ENCODE measurements around the gene RTN4RL1. TPM values are rescaled to one million over a fixed set of nuclear protein-coding genes. Genes with fewer than 3 reads are reported as not detected.

RTN4RL1 gene
- total and polyA plus RNA-seq, 9 of the 15 experiments (the other 6 are each of a cell fraction or from before 2014, with no cell fraction given): 0.04 to 0.06 (median 0.04) TPM; not detected in 5

DNA sequence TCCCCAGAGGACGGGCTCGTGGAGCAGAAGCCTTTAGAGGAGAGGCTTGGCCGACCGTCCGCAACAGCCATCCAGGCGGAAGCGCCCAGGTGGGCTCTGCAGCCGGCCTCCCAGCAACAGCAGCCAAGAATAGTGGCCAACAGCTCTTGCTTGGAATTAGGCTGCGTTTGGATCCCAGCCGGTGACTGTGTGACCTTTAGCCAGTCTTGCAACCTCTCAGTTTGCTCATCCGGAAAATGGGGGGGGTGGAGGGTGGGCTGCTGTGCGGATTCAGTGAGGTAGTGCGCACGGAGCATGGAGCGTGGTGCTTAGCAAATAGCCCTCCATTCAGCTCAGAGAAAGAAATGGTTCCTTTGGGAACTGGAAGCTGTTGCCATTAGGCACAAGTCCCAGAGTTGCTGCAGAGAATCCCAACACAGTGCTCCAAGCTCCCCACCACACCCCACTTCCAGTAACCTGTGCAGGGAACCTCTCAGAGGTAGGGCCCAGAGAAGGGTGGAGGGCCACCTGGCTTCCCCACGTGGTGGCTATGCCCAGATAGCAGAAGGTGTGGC, 46.7 kb downstream of the RTN4RL1 start (continued):
- TF ChIP-seq, protein P1, sequence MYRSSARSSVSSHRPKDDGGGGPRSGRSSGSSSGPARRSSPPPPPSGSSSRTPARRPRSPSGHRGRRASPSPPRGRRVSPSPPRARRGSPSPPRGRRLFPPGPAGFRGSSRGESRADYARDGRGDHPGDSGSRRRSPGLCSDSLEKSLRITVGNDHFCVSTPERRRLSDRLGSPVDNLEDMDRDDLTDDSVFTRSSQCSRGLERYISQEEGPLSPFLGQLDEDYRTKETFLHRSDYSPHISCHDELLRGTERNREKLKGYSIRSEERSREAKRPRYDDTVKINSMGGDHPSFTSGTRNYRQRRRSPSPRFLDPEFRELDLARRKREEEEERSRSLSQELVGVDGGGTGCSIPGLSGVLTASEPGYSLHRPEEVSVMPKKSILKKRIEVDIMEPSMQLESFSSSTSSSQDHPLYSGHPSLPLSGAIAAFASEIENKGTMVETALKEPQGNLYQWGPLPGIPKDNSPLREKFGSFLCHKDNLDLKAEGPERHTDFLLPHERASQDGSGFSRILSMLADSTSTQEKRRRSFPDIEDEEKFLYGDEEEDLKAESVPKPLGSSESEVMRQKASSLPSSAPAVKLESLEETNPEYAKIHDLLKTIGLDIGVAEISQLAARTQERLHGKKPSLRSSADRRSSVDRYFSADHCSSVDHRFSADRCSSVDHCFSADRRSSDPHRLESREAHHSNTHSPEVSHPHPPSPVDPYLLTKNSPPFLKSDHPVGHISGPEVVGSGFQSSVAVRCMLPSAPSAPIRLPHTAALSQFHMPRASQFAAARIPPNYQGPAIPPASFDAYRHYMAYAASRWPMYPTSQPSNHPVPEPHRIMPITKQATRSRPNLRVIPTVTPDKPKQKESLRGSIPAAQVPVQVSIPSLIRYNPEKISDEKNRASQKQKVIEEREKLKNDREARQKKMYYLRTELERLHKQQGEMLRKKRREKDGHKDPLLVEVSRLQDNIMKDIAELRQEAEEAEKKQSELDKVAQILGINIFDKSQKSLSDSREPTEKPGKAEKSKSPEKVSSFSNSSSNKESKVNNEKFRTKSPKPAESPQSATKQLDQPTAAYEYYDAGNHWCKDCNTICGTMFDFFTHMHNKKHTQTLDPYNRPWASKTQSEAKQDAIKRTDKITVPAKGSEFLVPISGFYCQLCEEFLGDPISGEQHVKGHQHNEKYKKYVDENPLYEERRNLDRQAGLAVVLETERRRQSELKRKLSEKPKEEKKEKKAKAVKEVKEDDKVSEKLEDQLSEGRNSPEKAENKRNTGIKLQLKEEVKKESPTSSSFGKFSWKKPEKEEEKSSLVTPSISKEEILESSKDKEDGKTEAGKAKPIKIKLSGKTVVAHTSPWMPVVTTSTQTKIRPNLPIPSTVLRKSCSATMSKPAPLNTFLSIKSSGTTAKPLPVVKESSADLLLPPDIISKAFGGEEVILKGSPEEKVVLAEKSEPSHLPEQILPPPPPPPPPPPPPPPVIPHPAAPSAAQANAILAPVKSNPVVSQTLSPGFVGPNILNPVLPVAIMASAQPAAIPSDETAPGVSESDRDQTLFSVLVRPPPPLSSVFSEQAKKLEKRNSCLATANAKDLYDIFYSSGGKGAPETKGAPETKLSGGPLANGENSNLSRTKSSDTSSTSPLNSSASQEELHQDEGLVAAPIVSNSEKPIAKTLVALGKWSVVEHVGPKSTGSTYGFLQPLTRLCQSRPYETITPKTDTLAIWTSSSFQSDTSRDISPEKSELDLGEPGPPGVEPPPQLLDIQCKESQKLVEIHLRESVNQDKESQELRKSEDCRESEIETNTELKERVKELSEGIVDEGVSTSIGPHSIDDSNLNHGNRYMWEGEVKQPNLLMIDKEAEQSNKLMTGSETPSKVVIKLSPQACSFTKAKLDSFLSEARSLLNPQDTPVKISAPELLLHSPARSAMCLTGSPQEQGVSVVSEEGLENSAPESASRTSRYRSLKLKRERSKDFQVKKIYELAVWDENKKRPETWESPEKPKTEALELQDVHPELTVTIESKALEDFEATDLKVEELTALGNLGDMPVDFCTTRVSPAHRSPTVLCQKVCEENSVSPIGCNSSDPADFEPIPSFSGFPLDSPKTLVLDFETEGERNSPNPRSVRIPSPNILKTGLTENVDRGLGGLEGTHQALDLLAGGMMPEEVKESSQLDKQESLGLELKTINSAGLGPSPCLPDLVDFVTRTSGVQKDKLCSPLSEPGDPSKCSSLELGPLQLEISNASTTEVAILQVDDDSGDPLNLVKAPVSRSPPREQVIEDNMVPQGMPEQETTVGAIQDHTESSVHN (IDR thresholded peaks at IDR 0.05; ENCODE audit: borderline replicate concordance in 1 of 2, low read depth in 1 of 2): no peak
- TF ChIP-seq CAMTA2 (CRISPR knock-in tag; conservative IDR thresholded peaks at IDR 0.05) (no peak), PRMT5 (CRISPR knock-in tag; IDR thresholded peaks at IDR 0.05) (no peak), ZNF41 (CRISPR knock-in tag; conservative IDR thresholded peaks at IDR 0.05) (no peak), TAF15 (IDR thresholded peaks at IDR 0.05; ENCODE audit: low read depth, low read length) (no peak)
